H4 (cell line): ENCODE results near the gene RAPGEF2. TPM values are rescaled to one million over a fixed set of nuclear protein-coding genes. Genes with fewer than 3 reads are reported as not detected.
A peak's percentile ranks its signal among the peaks of the same experiment; 100 is the strongest.
"Not testable (repeated sequence)": the region's sequence is repeated elsewhere in the genome, so short reads cannot be mapped to it uniquely, and the experiment has no call there.

Experiments
- DNase-seq: peaks from one replicate; pipeline ENCODE4 v3.0.0-alpha.2; 2015; ENCODE audit warnings: low spot score
- total RNA-seq: library from RNA; depleted of rRNA; stranded (reverse); fragments of >200 nt; shearing (Covaris generic); gene quantifications from 2 replicates; pipeline ENCODE4 v1.2.3, GENCODE V29; 2014

The RAPGEF2 gene
- total RNA-seq, 1 experiment from 2014 or later: 17.5 TPM

DNA sequence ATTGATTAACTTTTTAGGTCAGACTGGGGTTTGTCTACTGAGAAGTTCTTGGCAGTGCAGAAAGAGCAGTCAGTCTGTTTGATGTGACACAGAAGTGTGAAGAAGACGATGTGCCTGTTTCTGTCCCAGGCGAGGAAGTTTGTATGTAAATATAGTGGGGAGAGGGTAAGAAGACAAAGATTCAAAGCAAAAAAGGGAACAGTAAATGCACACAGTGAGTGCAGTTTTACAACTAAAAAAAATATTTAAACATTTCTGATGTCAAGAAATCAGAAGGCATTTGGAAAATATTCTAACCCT lies 264.9 kb downstream of the RAPGEF2 start:
- DNase-seq: no peak

DNA sequence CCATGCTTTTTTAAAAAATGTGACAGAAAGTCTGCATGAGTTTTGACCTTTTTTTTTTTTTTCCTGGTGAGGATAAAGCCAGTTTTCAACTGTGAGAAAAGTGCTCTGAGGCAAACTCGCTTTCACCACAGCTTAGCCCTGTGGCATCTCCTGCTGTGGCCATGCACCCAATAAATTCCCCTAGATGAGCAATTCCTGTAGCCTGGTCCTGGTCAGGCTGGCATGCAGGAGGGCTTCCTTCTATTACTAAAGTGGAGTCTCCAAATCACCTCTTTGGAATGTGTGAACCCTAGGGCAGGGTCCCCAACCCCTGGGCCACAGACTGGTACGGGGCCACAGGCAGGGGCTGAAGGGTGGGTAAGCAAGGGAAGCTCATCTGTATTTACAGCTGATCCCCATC lies 265.4 kb downstream of the RAPGEF2 start:
- no peak for DNase-seq

DNA sequence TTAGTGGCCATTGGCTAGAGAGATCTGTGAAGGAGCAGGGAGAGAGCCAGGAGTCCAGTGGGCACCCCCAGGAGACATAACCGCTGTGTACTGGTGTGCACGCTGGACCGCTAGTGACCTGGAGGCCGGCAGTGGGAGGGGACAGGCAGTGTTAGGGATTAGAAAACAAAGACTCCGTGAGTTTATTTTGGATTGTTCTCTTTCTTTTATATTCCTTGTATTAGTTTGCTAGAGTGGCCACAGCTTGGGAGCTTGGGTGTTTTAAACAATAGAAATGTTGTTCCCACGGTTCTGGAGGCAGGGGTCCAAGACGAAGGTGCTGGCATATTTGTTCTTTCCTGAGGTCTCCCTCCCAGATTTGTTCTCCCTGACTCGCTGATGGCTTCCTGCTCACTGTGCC lies 266.4 kb downstream of the RAPGEF2 start:
- no peak for DNase-seq

DNA sequence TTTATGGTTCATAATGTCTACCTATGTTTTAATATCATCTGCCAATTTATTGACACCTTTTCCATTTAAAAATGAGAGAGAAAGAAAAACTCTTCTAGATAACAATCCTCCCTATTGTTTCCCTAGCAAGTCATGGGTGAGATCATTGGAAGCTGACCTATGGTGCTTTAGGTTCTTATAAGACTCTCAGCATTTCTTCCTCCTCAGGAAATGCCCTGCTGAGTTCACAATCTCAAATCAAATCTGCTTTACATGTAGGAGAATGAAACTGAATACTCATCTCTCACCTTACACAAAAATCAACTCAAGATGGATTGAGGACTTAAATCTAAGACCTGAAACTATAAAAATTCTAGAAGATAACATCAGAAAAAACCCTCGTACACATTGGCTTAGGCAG lies 267.4 kb downstream of the RAPGEF2 start:
- DNase-seq: no peak

DNA sequence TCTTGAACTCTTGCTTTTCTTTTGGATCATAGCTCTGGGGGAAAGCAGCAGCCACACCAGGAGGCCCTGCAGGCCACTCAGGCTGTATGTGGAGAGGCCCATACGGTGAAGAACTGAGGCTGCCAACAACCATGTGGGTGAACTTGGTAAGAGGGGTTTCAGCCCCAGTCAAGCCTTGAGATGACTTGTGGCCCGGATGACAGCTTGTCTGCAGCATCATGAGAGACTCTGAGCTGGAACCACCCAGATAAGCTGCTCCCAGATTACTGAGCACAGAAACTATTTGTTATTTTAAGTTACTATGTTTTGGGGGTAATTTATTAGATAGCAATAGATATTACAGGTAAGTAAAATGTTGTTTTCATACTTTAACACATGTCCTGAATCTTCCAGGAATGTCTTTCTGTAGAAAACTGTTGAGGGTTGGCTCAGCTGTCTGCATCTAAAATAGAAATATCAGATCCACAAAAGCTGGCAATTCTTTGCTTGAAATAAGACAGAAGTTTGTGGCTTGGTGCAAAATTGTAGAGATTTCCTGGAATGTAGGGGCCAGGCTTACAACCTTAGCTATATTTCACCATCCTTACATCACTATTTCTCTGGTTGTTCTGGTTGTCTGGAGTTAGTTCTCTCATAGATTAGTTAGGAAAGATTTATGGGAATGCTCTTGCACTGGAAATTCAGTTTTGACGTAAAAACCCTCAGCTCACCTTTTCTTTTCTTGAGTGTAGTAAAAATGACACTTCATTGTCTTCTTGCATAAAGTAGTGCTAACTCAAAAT lies 272.1 kb downstream of the RAPGEF2 start:
- DNase-seq: no peak

DNA sequence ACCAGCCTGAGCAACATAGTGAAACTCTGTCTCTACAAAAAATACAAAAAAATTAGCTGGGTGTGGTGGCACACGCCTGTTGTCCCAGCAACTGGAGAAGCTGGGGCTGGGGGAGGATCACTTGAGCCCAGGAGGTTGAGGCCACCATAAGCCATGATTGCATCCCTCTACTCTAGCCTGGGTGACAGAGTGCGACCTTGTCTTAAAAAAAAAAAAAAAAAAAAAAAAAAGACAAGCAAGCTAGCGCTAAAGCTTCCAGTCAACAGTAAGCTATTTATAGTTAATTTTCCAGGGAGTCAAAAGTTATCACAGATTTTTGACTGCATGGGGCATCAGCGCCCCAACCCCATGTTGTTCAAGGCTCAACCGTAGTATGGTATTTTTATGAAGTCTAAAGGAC lies 273.4 kb downstream of the RAPGEF2 start:
- no peak for DNase-seq

DNA sequence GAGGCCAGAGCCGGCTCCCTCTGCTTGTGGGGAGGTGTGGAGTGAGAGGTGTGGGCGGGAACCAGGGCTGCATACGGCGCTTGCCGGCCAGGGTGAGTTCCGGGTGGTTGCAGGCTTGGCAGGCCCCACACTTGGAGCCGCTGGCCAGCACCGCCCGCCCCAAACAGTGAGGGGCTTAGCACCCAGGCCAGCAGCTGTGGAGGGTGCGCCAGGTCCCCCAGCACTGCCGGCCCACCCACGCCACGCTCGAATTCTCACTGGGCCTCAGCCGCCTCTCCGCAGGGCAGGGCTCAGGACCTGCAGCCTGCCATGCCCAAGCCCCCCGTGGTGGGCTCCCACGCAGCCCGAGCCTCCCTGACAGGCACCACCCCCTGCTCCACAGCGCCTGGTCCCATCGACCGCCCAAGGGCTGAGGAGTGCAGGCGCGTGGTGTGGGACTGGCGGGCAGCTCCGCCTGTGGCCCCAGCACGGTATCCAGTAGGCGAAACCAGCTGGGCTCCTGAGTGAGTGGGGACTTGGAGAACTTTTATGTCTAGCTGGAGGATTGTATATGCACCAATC lies 275.3 kb downstream of the RAPGEF2 start:
- DNase-seq: no peak

DNA sequence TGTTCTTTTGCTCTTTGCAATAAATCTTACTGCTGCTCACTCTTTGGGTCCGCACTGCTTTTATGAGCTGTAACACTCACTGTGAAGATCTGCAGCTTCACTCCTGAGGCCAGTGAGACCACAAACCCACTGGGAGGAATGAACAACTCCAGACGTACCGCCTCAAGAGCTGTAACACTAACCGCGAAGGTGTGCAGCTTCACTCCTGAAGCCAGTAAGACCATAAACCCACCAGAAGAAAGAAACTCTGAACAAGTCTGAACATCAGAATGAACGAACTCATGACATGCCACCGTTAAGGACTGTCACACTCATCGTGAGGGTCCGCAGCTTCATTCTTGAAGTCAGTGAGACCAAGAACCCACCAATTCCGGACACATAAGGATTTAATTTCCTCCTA lies 276.2 kb downstream of the RAPGEF2 start:
- not testable (repeated sequence) for DNase-seq

DNA sequence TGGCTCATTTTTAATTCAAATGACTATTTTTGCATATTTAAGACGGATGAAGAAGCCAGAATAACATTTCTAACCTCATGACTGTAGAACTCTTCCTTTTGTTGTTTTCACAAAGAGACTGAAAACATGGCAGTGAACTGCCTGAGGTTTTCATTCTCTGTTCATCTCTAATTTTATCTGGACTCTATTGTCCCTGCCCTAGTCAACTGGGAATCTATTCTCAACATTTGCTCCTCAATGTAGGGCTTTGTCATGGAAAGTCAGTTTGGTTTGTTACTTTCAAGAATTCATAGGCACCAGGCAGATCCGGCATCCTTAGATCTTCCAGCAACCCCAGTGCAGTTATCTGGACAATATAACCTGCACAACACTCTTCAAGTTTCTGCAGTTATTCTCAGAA lies 277.0 kb downstream of the RAPGEF2 start:
- no peak for DNase-seq

DNA sequence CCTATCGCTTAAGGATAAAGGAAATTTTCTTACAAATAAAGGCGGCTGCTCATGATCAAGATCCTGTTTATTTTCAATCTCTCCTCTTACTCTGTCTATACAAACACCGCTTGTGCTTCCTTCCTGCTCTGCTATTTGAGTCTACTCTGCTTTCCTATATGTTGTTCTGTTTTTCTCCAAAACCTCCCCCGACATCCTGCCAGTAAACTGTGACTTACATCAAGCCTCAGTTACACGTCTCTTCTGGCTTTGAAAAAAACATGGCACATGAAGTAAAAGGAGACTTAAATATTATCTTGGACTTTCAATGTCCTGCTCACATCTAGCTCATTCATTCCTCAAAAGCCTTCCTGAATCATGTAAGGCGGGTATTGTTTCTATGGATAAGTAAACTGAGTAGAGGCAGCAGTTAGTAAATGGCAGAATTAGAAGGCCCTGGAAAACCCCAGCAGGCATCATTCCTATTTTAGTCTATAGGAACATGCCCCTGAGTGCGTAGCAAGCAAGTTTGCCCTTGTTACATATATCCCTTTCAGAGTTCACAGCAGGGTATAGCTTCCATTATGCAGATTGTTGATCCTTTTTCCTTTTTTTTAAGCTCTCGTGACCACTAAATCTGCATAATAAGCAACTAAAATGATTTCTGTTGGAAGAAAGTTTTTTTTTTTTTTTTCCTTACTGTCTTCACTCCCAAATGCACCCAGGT lies 280.1 kb downstream of the RAPGEF2 start:
- DNase-seq: no peak

DNA sequence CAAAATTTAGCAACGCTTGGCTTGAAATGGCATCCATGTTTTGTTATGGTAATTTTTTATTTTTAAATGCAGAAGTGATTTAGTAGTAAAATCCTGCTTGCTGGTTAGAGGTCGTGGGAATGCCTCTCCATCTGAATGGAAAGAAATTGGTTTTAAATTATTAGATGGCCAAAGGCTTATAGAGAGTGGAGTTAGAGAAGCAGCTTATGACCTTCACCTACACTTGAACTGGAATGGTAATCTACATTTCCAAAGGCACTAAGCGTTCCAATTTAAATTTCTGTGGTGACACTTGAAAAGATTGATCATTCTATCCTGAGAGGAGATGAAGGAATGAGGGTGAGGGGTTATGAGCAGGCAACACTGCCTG lies 280.7 kb downstream of the RAPGEF2 start:
- DNase-seq: no peak

DNA sequence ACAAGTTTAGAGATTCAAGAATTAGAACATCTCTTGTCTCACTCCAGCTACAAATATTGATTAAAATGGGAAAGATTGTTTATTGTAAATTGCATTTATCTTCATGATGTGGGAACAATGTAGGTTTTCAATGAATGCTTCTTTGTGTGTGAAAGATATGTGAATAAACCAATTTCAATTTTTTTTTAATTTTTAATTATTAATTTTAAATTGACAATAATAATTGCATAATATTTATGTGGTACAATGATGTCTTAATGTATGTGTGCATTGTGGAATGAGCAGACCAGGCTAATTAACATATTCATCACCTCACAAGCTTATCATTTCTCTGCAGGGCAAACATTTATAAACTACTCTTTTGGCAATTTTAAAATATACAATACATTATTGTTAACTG lies 281.1 kb downstream of the RAPGEF2 start:
- DNase-seq: no peak

DNA sequence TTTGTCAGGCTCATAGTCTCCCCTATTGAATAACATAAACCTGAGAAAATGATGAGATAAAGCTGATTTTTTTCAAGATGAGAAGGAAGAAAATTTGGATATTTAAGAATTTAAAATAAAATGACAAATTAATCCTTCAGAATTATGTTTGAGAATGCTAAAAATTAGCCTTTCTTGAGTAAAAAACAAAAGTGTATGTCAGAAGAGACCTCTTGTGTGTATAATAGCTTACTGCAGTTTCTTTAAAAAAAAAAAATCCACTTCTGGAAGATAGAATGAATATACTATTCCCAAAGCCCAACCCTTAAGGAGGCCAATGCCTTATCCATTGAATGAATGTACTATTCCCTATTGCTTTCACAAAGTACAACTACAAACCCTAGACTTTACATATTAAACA lies 281.8 kb downstream of the RAPGEF2 start:
- no peak for DNase-seq

DNA sequence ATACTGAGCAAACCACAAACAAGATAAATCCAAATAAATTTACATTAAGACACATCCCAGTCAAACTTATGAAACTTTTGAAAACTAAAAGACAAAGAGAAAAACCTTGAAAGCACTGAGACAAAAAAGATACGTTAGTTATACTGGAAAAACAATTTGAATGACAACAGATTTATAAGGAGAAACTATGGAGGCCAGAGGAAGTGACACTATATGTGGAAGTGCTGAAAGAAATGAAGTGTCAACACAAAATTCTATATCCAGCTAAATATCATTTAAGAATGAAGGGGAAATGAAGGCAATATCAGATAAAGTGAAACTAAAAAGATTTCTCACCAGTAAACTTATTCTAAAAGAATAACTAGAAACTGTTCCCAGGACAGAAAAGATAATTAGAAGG lies 283.7 kb downstream of the RAPGEF2 start:
- DNase-seq: no peak

DNA sequence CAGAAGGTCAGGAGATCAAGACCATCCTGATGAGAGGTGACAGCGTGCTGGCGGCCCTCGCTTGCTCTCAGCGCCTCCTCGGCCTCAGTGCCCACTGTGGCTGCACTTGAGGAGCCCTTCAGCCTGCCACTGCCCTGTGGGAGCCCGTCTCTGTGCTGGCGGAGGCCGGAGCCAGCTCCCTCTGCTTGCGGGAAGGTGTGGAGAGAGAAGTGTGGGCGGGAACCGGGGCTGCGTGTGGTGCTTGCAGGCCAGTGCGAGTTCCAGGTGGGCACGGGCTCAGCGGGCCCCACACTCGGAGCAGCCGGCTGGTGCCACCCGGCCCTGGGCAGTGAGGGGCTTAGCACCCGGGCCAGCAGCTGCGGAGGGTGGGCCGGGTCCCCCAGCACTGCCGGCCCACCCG lies 286.9 kb downstream of the RAPGEF2 start:
- no peak for DNase-seq

DNA sequence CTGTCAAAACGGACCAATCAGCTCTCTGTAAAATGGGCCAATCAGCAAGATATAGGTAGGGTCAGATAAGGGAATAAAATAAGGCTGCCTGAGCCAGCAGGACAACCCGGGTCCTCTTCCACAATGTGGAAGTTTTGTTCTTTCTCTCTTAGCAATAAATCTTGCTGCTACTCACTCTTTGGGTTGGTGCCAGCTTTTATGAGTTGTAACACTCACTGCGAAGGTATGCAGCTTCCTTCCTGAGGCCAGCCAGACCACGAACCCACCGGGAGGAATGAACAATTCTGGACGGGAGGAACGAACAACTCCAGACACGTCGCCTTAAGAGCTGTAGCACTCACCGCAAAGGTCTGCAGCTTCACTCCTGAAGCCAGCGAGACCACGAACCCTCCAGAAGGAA lies 287.8 kb downstream of the RAPGEF2 start:
- peak; percentile 89 for DNase-seq

DNA sequence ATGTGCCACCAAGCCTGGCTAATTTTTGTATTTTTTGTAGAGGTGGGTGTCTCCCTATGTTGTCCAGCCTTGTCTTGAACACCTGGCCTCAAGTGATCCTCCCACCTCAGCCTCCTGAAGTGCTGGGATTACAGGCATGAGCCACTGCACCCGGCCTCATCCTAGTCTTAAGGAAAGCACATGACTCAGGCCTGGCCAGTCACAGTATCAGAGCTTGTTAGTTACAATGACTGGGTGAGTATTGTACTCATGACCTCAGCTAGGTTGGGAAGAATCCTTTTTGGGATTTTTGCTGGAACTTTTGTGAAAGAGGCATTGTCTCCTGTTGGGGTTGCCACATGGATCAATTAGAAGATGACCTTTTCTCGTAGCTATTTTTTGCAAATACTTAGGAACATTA lies 292.8 kb downstream of the RAPGEF2 start:
- DNase-seq: no peak

DNA sequence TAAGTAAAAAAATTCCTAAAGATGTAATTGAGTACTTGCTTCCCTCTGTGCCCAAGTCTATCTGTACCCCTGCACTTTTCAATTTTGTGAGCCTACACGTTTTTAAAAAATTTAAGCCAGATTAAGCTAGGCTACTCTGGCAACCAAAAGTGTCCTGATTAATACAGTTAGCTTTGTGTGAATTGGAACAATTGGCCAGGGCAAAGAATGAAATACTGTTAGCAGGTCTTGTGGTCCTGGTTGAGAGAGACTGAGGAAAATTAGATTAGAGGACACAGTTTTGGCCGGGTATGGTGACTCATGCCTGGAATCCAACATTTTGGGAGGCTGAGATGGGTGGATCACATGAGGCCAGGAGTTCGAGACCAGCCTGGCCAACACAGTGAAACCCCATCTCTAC lies 293.3 kb downstream of the RAPGEF2 start:
- no peak for DNase-seq

DNA sequence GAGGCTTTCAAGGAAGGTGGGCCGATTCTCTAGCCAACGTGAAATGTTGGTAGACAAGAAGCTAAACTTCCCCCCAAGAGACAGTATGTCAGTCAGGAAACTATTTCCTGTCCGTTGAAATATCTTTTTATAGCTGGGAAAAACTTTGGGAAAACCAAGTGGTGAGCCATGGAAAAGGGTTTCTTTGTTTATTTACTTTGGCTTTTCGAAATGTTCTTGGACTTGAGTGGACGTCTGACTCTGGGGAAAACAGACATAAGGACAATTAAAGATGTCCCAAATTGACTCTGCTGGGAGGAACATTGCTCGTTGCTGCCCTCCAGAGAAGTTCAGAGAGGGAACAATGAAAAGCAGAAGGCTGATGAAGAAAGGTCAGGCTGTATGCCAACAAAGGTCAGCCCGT lies 295.4 kb downstream of the RAPGEF2 start:
- no peak for DNase-seq

DNA sequence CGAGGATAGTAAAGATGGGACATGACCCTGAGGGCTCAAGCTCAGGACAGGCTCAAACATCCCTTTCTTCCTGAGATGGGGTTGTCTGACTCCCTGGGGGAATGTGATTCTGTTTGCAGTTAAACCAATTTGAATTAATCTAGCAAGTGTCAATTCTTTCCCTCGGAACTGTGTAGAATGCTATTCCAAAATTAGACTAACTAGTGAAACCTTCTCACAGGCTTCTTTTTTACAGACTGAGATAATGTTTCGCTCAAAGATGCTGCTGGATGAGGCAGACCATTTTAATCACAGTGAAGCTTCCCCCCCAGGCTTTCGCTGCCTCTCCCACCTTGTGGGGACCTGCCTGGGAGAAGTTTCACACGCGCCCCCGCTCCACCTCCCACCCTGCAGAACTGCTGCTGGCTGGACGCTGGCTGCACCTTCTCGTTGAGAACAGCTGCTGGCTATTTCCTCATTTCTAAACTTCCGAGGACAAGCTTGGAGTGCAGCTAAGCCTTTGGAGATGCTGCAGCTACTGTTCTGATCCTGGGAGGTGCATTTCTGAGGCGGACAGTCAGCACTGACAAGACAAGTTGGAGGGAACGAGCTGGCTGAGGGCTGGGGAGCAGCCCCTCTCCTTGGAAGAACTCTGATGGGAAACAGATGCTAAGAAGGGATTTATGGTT lies 297.8 kb downstream of the RAPGEF2 start:
- no peak for DNase-seq

DNA sequence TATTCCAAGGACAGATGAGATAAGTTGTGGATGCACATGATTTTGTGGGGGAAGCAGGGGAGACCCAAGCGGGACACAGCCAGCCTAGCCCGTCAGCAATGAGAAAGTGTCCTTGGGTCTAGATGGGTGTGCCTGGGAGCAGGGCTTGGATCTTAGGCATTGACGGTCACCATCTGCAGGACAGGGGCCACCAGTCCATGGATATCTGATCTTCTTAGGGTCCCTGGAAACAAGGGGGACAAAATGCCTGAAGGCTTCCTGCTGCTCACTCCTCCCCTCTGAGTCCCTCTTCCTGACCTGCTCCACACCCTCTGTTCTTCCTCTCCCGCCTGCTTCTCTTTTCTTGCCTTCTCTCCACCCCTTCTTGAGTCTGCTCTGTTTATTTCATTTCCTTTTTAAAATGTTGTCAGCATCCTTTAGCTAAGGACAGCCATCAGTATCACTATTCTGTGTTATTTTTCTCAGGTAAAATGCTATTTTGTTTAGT lies 298.4 kb downstream of the RAPGEF2 start:
- no peak for DNase-seq

DNA sequence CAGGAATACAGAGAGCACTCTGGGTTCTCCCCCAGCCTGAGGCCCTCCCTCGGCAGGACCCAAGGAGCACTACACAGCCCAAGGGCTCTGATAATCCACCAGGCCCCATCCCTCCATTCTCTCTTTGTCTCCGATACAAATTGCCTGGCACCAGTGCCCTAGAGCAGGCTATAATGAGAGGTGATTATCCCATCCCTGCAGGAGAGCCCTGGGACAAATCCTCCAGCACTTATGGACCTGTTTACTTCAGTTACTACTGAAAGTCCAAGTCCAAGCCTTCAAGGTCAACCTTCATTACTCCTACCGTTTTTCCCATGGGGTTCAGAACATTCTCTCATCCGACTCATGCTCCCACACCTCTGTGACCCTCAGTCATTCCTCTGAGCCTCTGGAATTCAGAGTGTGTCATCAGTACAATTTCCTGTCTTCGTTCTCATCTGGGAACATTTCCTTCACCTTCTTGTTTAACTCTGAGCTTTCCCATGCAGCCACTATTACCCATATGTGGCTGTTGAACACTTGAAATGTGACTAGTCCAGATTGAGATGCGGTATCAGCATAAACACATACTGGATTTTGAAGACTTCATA lies 299.0 kb downstream of the RAPGEF2 start:
- DNase-seq: peak; percentile 20
